ENCODE results near the gene NR1I3.

The NR1I3 gene

GRCh38 chr1:161217831-161218230 is 20.2 kb downstream of the NR1I3 start:
- no peak for DNase-seq

- peak; percentile 67 for DNase-seq
These were observed 20.9 kb downstream of the NR1I3 start for GRCh38 chr1:161216945-161217712.

- no peak for DNase-seq
These were observed 22.9 kb downstream of the NR1I3 start, which contains the start of gene FCER1G for GRCh38 chr1:161215076-161215475. Gene FCER1G, plus strand, starts transcription at chr1:161215295. Its CDS starts 27 bp downstream, at chr1:161215322.

- no peak for DNase-seq
These were observed 23.6 kb downstream of the NR1I3 start for GRCh38 chr1:161214369-161214768.

DNA sequence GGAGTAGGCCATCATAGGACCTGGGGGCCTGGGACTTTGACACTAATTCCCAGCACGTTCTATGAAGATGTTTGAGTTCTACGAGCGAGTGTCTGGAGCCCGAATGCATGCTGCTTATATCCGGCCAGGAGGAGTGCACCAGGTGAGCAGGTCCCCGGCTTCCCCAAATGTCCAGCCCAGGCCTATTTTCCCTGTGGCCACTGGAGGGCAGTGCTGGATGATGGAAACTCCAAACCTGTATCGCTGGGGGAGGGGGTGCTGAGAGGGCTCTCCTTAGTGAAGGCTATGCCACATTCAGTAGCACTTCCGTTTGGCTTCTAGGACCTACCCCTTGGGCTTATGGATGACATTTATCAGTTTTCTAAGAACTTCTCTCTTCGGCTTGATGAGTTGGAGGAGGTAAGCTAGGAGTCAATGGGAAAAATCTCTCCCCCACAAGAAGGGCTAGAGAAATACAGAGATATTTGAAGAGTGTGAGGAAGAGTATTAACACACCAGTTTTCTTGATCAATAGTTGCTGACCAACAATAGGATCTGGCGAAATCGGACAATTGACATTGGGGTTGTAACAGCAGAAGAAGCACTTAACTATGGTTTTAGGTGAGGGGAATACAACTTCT is 28.1 kb downstream of the NR1I3 start:
- peak; percentile 88 for DNase-seq

- no peak for DNase-seq
These were observed 30.8 kb downstream of the NR1I3 start for GRCh38 chr1:161207173-161207572.

DNA sequence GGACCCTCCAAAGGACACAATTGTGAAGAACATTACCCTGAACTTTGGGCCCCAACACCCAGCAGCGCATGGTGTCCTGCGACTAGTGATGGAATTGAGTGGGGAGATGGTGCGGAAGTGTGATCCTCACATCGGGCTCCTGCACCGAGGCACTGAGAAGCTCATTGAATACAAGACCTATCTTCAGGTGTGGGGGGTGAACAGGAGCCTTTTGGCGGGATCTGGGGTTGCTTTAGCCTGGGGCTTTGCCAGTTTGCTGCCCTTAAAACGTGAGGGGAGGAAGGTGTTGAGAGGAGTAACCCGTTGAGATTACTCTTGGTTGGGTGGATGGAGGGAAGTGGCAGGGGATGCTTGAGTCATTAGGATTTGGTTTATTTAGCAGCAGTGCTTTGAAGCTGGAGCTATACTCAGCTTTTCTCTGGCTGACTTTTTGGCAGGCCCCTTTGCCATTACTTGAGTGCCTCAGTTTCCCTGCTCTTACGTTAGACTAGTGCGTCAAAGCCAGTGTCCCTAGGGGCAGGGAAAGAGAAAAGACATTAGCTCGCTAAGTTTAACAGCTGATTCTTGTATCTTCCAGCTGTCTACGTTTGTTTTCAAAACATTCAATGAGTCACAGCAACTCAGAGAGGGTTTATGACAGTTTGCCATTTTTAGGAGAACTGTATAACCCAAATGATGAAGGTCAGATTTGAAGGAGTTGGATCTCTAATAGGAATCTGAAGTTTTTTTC is 31.4 kb downstream of the NR1I3 start:
- no peak for DNase-seq

DNA sequence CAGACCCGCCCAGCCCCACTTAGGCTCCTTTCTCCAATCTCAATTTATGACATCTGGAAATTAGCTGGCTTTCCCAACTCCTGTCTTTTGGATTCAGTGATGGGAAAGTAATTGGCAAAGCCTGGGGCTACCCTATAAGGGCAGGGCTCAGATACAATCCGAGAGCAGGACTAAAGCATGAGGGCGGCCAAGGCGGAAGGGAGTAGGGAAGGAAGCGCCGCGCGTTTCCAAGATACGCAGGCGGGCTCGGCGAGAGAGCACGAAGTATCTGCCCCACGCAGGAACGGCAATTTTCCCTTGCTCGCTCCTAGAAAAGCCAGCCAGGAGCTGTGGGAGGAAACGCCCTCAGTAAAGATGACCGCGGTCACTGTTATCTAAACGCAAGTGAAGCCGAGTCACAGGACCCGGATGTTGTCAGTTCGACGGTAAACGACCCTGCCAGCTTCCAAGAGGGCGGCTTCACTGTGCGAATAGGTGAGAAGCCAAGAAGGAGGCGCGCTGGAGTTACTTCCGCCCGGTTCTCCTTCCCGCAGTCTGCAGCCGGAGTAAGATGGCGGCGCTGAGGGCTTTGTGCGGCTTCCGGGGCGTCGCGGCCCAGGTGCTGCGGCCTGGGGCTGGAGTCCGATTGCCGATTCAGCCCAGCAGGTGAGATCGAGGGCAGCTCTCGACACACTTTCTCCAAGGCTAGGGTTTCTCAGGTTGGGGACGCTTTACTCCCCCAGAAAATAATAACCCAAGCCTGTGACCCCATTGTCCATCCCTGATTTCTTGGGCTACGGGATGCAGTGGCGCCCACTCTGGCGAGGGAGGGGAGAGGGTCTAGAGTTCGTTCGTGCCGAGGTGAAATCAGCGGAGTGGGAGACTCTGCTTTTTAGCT is 35.9 kb downstream of the NR1I3 start, which contains the start of gene NDUFS2:
TSS of gene NDUFS2 (plus strand) at position 532 of the 877 bp plus-strand sequence. CDS start at position 551, 19 bp downstream.
- peak; percentile 99 for DNase-seq

DNA sequence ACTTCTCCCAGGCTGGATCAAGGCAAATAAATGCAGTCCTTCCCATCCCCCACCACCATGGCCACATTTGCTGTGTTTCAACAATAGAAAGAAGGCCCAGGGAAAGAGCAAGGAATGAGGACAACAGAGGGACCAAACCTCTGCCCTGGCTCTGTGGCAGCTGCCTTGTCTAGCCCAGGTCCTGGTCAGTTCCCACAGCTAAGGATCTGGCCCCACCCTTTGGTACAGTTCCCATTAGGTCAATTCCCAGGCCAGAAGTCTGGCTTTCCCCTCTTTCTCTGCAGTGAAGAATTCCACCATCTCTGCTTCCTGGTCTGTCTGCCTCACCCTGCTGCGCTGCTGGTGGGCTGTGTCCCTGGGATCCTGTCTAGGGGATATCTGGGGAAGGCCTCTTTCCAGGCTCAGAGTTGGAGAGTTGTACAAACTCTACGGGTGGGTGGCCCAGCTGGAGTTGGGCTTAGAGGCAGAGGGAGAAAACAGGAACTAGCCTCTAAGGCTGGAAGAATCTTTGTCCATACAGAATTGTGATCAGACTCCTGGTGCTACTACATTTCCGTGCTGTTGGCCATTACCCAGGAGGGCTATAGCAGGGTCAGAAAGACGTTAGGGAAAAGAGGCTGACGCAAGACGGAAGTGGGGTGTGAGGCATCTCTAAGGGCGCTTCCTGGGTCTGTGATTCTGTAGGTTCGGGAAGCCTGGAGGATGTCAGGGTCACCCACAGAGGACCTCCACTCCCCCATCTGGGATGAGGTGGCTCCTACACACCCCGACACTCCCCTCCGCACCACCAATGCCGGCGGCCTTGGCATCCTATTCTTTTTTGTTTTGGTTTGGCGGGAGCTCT is 36.8 kb downstream of the NR1I3 start:
- DNase-seq: peak; percentile 67

DNA sequence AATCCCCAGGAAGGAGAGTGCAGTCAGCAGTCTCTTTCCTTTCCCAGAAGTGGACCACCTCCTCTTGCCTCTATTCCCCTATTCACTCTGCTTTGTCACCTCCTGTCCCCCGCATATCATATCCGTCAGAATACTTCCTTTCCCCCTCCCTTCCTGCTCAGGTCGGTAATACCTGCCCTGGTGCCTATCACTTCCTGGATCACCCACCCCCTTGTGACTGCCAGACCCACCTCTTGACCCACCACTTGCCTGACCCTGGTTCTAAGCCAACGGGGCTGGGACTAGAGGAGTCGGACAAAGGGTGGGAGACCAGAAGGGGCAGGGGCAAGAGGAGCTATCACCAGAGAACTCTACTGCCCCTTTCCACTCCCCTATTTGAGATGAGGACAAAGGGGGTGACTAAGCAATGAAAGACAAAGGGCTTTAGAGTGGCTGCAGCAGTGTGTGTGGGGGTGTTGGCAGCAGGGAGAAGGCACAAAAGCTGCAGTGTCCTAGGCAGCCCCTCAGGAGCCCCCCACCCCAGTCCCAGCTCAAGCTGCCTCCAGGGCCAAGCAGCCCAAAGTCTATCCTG is 37.5 kb downstream of the NR1I3 start:
- DNase-seq: no peak

DNA sequence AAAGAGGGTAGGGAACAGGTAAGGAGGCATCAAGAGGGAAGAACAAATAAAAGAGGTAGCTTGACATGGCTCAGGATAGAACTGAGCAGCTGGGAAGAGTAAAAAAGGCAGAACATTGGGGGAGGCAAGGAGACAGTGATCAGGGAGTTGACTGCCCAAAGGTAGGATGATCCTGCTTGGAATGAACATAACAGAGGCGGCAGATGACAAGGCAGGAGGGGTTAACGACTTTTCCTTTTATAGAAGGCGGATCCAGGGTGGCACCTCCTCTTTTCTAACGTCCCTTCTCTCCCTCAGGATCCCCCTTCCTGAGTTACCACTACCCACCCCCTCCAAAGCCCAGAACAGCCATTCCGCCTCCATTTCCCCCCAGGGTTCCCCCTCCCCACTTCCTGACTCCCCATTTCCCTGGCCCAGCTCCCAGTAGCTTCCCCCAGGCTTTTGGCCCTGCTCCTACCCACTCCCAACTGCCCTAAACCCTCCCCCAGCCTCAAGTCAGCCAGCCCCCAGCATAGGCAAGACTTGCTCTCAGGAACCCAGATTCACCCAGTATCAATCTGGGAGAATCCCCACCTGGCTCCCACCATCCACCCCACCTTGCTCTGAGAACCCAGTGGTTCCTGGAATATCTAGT is 38.4 kb downstream of the NR1I3 start:
- DNase-seq: no peak

GRCh38 chr1:161198897-161199431 is 39.0 kb downstream of the NR1I3 start, which contains the start of gene ADAMTS4:
Gene ADAMTS4, minus strand, starts transcription at chr1:161199054. Its CDS starts 427 bp downstream, at chr1:161198627.
- DNase-seq: no peak

GRCh38 chr1:161198194-161198896 is 39.7 kb downstream of the NR1I3 start:
- DNase-seq: peak; percentile 55

- DNase-seq: no peak
These were observed 40.3 kb downstream of the NR1I3 start for GRCh38 chr1:161197560-161198193.

DNA sequence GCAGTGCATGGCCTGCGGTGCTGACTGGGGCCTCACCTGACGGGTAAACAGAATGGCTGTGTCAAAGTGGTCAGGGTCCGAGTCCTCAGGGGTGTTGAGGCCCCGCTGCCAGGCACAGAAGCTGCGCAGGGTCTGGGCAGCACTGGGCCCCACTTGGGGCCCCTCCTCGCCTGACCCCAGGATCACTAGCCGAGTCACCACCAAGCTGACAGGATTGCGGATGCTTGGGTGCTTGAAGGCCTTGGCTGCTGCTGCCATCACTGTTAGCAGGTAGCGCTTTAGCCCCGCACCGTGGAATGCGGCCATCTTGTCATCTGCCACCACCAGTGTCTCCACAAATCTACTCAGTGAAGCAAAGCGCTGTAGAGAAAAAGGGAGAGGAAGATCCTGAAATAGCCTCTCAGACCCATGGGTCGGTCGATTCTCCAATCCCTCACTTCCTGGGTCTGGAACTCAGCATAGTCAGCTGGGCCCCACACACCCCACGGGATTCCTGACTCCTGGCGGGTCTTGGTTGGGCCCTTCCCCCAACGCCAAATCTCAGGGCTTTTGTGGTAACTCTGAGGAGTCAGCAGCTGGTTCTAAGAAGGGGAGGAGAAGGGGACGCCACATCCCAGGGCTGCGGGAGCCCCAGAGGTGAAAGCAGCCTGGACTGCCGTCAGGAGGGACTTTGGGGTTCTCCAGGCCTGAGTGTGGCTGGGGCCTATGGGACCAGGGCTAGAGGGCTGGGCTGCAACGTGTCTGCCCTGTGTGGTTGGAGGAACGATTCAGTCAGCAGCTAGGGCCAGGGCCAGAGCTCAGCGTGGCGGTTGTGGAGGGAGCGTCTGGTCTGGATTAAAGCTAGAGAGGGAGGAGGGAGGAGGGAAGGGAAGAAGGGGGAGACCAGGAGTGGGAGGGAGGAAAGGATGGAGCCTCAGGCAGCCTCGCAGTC is 41.2 kb downstream of the NR1I3 start:
- no peak for DNase-seq

DNA sequence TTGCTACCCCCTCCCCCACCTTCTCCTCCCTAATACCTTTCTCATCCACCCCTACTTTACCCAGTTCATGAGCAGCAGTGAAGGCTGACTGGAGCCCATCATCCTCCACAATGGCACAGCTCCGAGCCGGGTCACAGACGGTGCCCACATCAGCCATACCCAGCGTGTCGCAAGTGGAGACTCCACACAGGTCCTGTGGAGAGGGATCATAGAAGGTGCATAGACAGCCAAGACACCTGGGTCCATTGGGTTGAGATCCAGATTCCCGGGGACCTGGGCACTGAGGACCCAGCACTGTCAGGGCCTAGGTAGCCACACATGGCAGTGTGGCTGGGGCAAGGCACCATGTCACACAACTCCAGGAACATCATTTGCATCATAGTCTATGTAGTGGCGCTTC is 41.9 kb downstream of the NR1I3 start:
- DNase-seq: no peak

- DNase-seq: no peak
These were observed 42.8 kb downstream of the NR1I3 start for GRCh38 chr1:161195171-161195570.

Measured in OCI-M1 (cell line).